Measurements from ENCODE around the gene RCN2. TPM values are rescaled to one million over a fixed set of nuclear protein-coding genes. Genes with fewer than 3 reads are reported as not detected.

Gene RCN2
- total and polyA plus RNA-seq, 2 of the 13 experiments (the other 11 are each of a cell fraction or from before 2014, with no cell fraction given) = 84.4 to 89.0 TPM

- TF ChIP-seq ZNF772 (CRISPR knock-in tag; IDR thresholded peaks at IDR 0.05) (peak; percentile 10; the same call in 1 of the 2 replicates), ZNF670 (CRISPR knock-in tag; IDR thresholded peaks at IDR 0.05; ENCODE audit: borderline replicate concordance) (no peak)
Measured at GRCh38 chr15:76905855-76906254, 25.7 kb upstream of the RCN2 start (continued).

GRCh38 chr15:76912430-76912829 lies 19.1 kb upstream of the RCN2 start:
- Histone ChIP-seq H3K27me3 (ENCODE audit: control insufficient read depth in 1 of 2, insufficient read depth in 2 of 2, low read length in 2 of 2) (0 out of 5 replicates have a peak, but pooled peaks cover 0 to 6% of the 10 kb centered on the region in 2 experiments), H3K9ac (ENCODE audit: insufficient read depth, low read depth, low read length) (no peak overlapping the region), H3K79me2 (ENCODE audit: insufficient read depth, low read length) (no peaks in the 10 kb centered on the region), H3K4me3 (replicated peaks in 1 of 3; ENCODE audit: insufficient read depth in 1 of 3, low read depth in 2 of 3, low read length in 3 of 3) (no peak overlapping the region), H3K27ac (ENCODE audit: extremely low read length, insufficient read depth, low read length) (no peak overlapping the region), H3K4me1 (ENCODE audit: insufficient read depth, low read length) (no peaks in the 10 kb centered on the region), H3K36me3 (replicated peaks in 1 of 2; ENCODE audit: control insufficient read depth in 1 of 2, insufficient read depth in 2 of 2, low read length in 2 of 2) (no peaks in the 10 kb centered on the region), H4K20me1 (ENCODE audit: insufficient read depth, low read length) (no peaks in the 10 kb centered on the region), H3K4me2 (ENCODE audit: low read depth, low read length) (no peak overlapping the region), H3K9me3 (ENCODE audit: low read length) (no peaks in the 10 kb centered on the region), H2AFZ (ENCODE audit: low read length) (no peak overlapping the region)
- no TSS peak for BruUV-seq (replicated peaks)
- in situ Hi-C loops (cut with HindIII; ENCODE audit: extremely low pct_ligation_motif_present, low pct_unique_long_range_greater_than_20kb) (no loop called here), intact Hi-C loops (cut with micrococcal nuclease; ENCODE audit: unreplicated experiment) (no loop called here)
- WGBS (ENCODE audit: low lambda C conversion rate) = 72% methylated on average over 4 of the region's 4 CpGs
- CTCF ChIA-PET (ENCODE audit: low intra/inter-chr PET ratio, low total read pairs) = no interaction called here
- FAIRE-seq (no peak), DNase-seq (ENCODE audit: low spot score) (no peak), ATAC-seq (no peak)
- POLR2A ChIA-PET = no interaction called here
- TF ChIP-seq ZNF274 (CRISPR knock-in tag; IDR thresholded peaks at IDR 0.05) (no peak), JUND (CRISPR knock-in tag; IDR thresholded peaks at IDR 0.05) (no peak), KDM2A (CRISPR knock-in tag; IDR thresholded peaks at IDR 0.05; ENCODE audit: borderline replicate concordance, low read depth) (no peak)
- TF ChIP-seq, protein P1, sequence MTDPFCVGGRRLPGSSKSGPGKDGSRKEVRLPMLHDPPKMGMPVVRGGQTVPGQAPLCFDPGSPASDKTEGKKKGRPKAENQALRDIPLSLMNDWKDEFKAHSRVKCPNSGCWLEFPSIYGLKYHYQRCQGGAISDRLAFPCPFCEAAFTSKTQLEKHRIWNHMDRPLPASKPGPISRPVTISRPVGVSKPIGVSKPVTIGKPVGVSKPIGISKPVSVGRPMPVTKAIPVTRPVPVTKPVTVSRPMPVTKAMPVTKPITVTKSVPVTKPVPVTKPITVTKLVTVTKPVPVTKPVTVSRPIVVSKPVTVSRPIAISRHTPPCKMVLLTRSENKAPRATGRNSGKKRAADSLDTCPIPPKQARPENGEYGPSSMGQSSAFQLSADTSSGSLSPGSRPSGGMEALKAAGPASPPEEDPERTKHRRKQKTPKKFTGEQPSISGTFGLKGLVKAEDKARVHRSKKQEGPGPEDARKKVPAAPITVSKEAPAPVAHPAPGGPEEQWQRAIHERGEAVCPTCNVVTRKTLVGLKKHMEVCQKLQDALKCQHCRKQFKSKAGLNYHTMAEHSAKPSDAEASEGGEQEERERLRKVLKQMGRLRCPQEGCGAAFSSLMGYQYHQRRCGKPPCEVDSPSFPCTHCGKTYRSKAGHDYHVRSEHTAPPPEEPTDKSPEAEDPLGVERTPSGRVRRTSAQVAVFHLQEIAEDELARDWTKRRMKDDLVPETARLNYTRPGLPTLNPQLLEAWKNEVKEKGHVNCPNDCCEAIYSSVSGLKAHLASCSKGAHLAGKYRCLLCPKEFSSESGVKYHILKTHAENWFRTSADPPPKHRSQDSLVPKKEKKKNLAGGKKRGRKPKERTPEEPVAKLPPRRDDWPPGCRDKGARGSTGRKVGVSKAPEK (CRISPR knock-in tag; IDR thresholded peaks at IDR 0.05; ENCODE audit: borderline replicate concordance) = no peak
